ENCODE measurements around the gene PPP4R4.

- TF ChIP-seq CTCF (IDR thresholded peaks at IDR 0.05; ENCODE audit: borderline replicate concordance, extremely low read depth, low read length, poor library complexity, severe bottlenecking): no peak
- TF ChIP-seq EZH2 (IDR thresholded peaks at IDR 0.05; ENCODE audit: borderline replicate concordance, low read depth, low read length, severe bottlenecking): no peak
These were observed 3.7 kb downstream of the PPP4R4 start for GRCh38 chr14:94177806-94178205.

All from DND-41 (cell line).